ENCODE results near the gene ARHGAP24. TPM values are rescaled to one million over a fixed set of nuclear protein-coding genes. Genes with fewer than 3 reads are reported as not detected.

Gene ARHGAP24
- total RNA-seq (141 and 156 TPM in 2 replicates), polyA plus RNA-seq (48.4 and 51.4 TPM in 2 replicates), polyA minus RNA-seq (106 and 111 TPM in 2 replicates)
- total RNA-seq (2013): 230 TPM

DNA sequence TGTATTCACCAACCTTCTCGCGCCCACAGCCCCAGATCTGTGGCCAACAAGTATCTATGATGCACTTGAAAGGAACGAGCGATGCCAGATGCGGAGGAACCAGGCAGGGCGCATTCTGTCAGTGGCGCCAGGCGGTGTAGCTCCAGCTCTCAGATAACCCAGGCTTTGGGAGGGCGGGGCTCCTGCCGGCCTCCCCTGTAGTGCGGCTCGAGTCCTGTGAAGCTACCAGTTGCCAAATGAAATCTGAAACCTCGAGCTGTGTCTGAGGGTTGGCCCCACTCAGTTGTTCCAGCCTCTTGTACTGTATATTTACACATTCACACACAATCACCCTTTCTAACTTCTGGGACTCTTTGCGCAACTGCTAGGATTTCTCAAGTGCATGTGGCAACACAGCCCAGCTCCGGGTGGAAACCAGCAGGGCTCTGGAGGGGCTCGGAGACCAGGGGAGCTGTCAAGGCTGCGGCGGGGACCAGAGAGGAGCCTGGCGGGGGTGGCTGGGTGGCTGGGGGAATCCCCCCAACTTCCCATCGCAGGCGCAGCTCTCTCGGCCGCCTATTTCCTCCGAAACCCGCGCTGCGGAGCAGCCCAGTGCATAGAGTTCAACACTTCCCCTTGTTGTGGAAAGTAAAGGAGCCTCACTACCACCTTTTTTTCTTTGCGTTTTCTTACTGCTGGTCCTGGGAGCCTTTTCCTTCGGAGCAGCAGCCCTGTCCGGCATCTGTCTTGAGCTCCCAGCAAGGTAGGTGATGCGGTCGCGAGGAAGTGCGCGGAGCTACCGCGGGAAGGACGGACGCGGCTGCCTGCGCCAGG lies at the start of gene ARHGAP24:
TSS of gene ARHGAP24 (plus strand) at position 333 of the 813 bp plus-strand sequence.
- H3K9me3 Mint-ChIP-seq (ENCODE audit: insufficient read depth): no peaks in the 10 kb centered on the region
- peak within 1 kb of the TSS; percentile 99 for H3K27ac Mint-ChIP-seq
- peak within 1 kb of the TSS; percentile 91 for H3K27ac ChIP-seq (ENCODE audit: low read length in 2 of 2)
- peak; percentile 83 for ATAC-seq (ENCODE audit: low read depth)
- no peaks in the 10 kb centered on the region for H3K36me3 ChIP-seq (replicated peaks in 1 of 2; ENCODE audit: control extremely low read depth in 1 of 2, control insufficient read depth in 1 of 2, extremely low read depth in 1 of 2, insufficient read depth in 2 of 2, low read length in 1 of 2)
- no peaks in the 10 kb centered on the region for H3K27me3 ChIP-seq (replicated peaks in 1 of 4; ENCODE audit: control extremely low read depth in 1 of 4, control insufficient read depth in 3 of 4, insufficient read depth in 4 of 4, low read length in 3 of 4)
- H3K27me3 Mint-ChIP-seq: no peaks in the 10 kb centered on the region
- ChIA-PET CTCF (interaction anchor here (0.6 to 3.3 kb wide), 12 partner anchors 13 to 322 kb away, joined by 3 to 30 read pairs (median 4); no protein-coding TSS in a partner anchor), POLR2A (interaction anchor here (0.8 to 1.5 kb wide), 6 partner anchors 57 to 227 kb away, joined by 3 to 10 read pairs (median 3); no protein-coding TSS in a partner anchor)
- peak within 1 kb of the TSS; percentile 98 for H3K4me3 Mint-ChIP-seq
- no peak for TF ChIP-seq EZH2 (IDR thresholded peaks at IDR 0.05; ENCODE audit: borderline replicate concordance, insufficient read depth, low read depth, low read length, poor library complexity, severe bottlenecking)
- TF ChIP-seq, protein P1, sequence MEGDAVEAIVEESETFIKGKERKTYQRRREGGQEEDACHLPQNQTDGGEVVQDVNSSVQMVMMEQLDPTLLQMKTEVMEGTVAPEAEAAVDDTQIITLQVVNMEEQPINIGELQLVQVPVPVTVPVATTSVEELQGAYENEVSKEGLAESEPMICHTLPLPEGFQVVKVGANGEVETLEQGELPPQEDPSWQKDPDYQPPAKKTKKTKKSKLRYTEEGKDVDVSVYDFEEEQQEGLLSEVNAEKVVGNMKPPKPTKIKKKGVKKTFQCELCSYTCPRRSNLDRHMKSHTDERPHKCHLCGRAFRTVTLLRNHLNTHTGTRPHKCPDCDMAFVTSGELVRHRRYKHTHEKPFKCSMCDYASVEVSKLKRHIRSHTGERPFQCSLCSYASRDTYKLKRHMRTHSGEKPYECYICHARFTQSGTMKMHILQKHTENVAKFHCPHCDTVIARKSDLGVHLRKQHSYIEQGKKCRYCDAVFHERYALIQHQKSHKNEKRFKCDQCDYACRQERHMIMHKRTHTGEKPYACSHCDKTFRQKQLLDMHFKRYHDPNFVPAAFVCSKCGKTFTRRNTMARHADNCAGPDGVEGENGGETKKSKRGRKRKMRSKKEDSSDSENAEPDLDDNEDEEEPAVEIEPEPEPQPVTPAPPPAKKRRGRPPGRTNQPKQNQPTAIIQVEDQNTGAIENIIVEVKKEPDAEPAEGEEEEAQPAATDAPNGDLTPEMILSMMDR (IDR thresholded peaks at IDR 0.05): no peak
- peak within 1 kb of the TSS; percentile 75 for H3K4me2 ChIP-seq (replicated peaks; ENCODE audit: low read depth, low read length, poor library complexity, severe bottlenecking)
- H3K4me1 ChIP-seq (ENCODE audit: control insufficient read depth in 2 of 2, insufficient read depth in 2 of 2, low read length in 2 of 2): peaks cover 34 to 37% of the 10 kb centered on the region in 2 donors
- H4K20me1 ChIP-seq (ENCODE audit: control insufficient read depth, insufficient read depth, low read length, poor library complexity, severe bottlenecking): no peaks in the 10 kb centered on the region
- H3K4me3 ChIP-seq (ENCODE audit: control extremely low read depth in 1 of 5, extremely low read depth in 1 of 5, insufficient read depth in 1 of 5, low read depth in 2 of 5, low read length in 4 of 5): peak within 1 kb of the TSS; percentile 62 to 86 (median 72)
- intact Hi-C loops (cut with micrococcal nuclease): loop anchor here (1.0 to 5.0 kb wide), 7 partner anchors 8 to 274 kb away; no protein-coding TSS in a partner anchor
- H3K9me3 ChIP-seq (ENCODE audit: control extremely low read depth in 1 of 3, control insufficient read depth in 2 of 3, insufficient read depth in 1 of 3, low read length in 2 of 3): no peaks in the 10 kb centered on the region
- WGBS (ENCODE audit: insufficient coverage): 1% methylated on average over 23 of the region's 41 CpGs
- peaks cover 51% of the 10 kb centered on the region for H3K4me1 Mint-ChIP-seq
- H3K79me2 ChIP-seq (ENCODE audit: control insufficient read depth, insufficient read depth, low read length): peaks cover 62% of the 10 kb centered on the region
- peak; percentile 91 for DNase-seq
- H3K9ac ChIP-seq (ENCODE audit: low read length): peak within 1 kb of the TSS; percentile 76
- H2AFZ ChIP-seq (ENCODE audit: insufficient read depth, low read depth, low read length, poor library complexity, severe bottlenecking): peak within 1 kb of the TSS; percentile 79

DNA sequence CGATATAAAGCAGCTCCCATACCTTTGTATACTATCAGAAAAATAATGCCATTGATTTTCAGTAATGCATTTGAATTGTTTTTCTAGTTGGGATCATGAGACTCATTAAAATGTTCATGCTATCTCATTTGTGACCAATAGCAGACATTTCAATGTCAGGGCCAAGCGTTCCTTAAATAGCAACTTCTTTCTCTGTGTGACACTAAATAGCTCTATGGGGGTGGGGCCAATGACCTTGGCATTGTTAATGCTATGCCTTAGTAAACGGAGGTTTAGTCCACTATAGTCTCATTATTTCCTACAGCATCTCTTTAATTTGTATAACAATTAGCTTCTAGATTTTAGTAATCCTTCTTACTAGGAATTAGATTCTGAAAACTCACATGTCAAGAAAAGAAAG lies 48.6 kb upstream of the ARHGAP24 start:
- Histone ChIP-seq H3K9me3 (ENCODE audit: control extremely low read depth in 1 of 3, control insufficient read depth in 2 of 3, insufficient read depth in 1 of 3, low read length in 2 of 3) (no peaks in the 10 kb centered on the region), H3K79me2 (ENCODE audit: control insufficient read depth, insufficient read depth, low read length) (no peaks in the 10 kb centered on the region), H3K4me3 (ENCODE audit: control extremely low read depth in 1 of 5, extremely low read depth in 1 of 5, insufficient read depth in 1 of 5, low read depth in 2 of 5, low read length in 4 of 5) (no peak overlapping the region), H3K4me1 (ENCODE audit: control insufficient read depth in 2 of 2, insufficient read depth in 2 of 2, low read length in 2 of 2) (peaks cover 4 to 6% of the 10 kb centered on the region in 2 donors), H3K9ac (ENCODE audit: low read length) (no peak overlapping the region), H2AFZ (ENCODE audit: insufficient read depth, low read depth, low read length, poor library complexity, severe bottlenecking) (no peak overlapping the region), H3K27me3 (replicated peaks in 1 of 4; ENCODE audit: control extremely low read depth in 1 of 4, control insufficient read depth in 3 of 4, insufficient read depth in 4 of 4, low read length in 3 of 4) (no peaks in the 10 kb centered on the region), H4K20me1 (ENCODE audit: control insufficient read depth, insufficient read depth, low read length, poor library complexity, severe bottlenecking) (no peaks in the 10 kb centered on the region), H3K36me3 (replicated peaks in 1 of 2; ENCODE audit: control extremely low read depth in 1 of 2, control insufficient read depth in 1 of 2, extremely low read depth in 1 of 2, insufficient read depth in 2 of 2, low read length in 1 of 2) (no peaks in the 10 kb centered on the region), H3K27ac (ENCODE audit: low read length in 2 of 2) (no peak overlapping the region), H3K4me2 (replicated peaks; ENCODE audit: low read depth, low read length, poor library complexity, severe bottlenecking) (no peak overlapping the region)
- no peak for ATAC-seq (ENCODE audit: low read depth)
- Mint-ChIP-seq H3K4me3 (no peak overlapping the region), H3K9me3 (ENCODE audit: insufficient read depth) (peaks cover 3% of the 10 kb centered on the region), H3K27ac (no peak overlapping the region), H3K27me3 (no peaks in the 10 kb centered on the region), H3K4me1 (peaks cover 14% of the 10 kb centered on the region)
- CTCF ChIA-PET: interaction anchor here (1.7 kb wide), 1 partner anchor 48 kb away, joined by 4 read pairs; the partner anchor contains the start of gene ARHGAP24
- POLR2A ChIA-PET: no interaction called here
- intact Hi-C loops (cut with micrococcal nuclease): no loop called here
- no CpG with 5 or more reads among the region's 3 CpGs for WGBS (ENCODE audit: insufficient coverage)
- DNase-seq: no peak
- TF ChIP-seq, protein P1 (IDR thresholded peaks at IDR 0.05): no peak
- no peak for TF ChIP-seq EZH2 (IDR thresholded peaks at IDR 0.05; ENCODE audit: borderline replicate concordance, insufficient read depth, low read depth, low read length, poor library complexity, severe bottlenecking)
